Psoas muscle (tissue), 8 donors: ENCODE measurements around the gene TOP1. TPM values are rescaled to one million over a fixed set of nuclear protein-coding genes. Genes with fewer than 3 reads are reported as not detected.

Experiments
- ATAC-seq, 4 donors: fragments of 200-7000 bp; cut with Tn5 transposase; one replicate each; pipeline ENCODE4 v1.9.1; 2020; ENCODE audit warnings: moderate library complexity in 3 of 4, mild to moderate bottlenecking in 2 of 4
- DNase-seq, 2 donors: peaks; one replicate each; pipeline ENCODE4 v3.0.0-alpha.2; 2020
- H3K27ac ChIP-seq: fragments of 200-600 bp; one replicate; pipeline ENCODE4 v1.8.0; 2022
- H3K27me3 ChIP-seq, 3 donors: fragments of 200-600 bp in 1 of 3; one replicate each; pipeline versions ENCODE4 v1.6.1 to v1.8.0; 2013 to 2022; ENCODE audit warnings: low read length in 2 of 3, mild to moderate bottlenecking in 2 of 3, moderate library complexity in 1 of 3; ENCODE audit not compliant: insufficient read depth in 3 of 3
- H3K36me3 ChIP-seq, 2 donors: fragments of 200-600 bp in 1 of 2; one replicate each; pipeline versions ENCODE4 v1.6.1 to v1.8.0; 2013 to 2022; ENCODE audit warnings: low read depth in 1 of 2, mild to moderate bottlenecking in 1 of 2, moderate library complexity in 1 of 2; ENCODE audit not compliant: insufficient read depth in 1 of 2
- H3K4me1 ChIP-seq: fragments of 200-600 bp; one replicate; pipeline ENCODE4 v1.8.0; 2022
- H3K4me3 ChIP-seq: fragments of 200-600 bp; one replicate; pipeline ENCODE4 v1.8.0; 2022; ENCODE audit warnings: mild to moderate bottlenecking
- H3K9me3 ChIP-seq: fragments of 200-600 bp; one replicate; pipeline ENCODE4 v1.8.0; 2022
- whole genome bisulfite sequencing, 3 donors: extraction: QIAGEN DNeasy Blood & Tissue Kit; methylation state at CpG; one replicate each; pipeline versions ENCODE4 v1.1.6 to v1.1.7; 2013; 5-methylcytosine and 5-hydroxymethylcytosine counted together
- intact Hi-C, 2 donors: fragments of 100-400 bp; cut with DNase I; formaldehyde crosslinking; loops; one replicate each; pipeline versions ENCODE4 v1.11.0 to v1.14.2; 2022
- polyA plus RNA-seq, 3 donors: library from polyadenylated mRNA; stranded (reverse); fragments of 200-250 nt; gene quantifications; one replicate each; pipeline ENCODE4 v1.2.3, GENCODE V29; 2013
- total RNA-seq, 4 donors: library from RNA; stranded (reverse); fragmentation: NEBNext Ultra II Directional in 2 of 4; extraction: Animal tissue kit (Norgen Biotek cat#: 25700) in 2 of 4; gene quantifications; one replicate each; pipeline versions ENCODE4 v1.2.1 to v1.2.4, GENCODE V29; 2021 to 2023
- TF ChIP-seq, protein P1 (sequence below): fragments of 200-600 bp; IDR thresholded peaks from one replicate; pipeline ENCODE4 v1.8.0; 2022; ENCODE audit warnings: antibody characterized with exemption
- donor health status: healthy with polysubstance abuse.
- donor health status: DM: no; HTN: no; CAD: no; lungs with moderate emphysema.
- donor health status: Bipolar disorder and iron deficiency.
- donor health status: healthy.
- donor health status: DM: yes; HTN: yes; CAD: no.
- donor health status: DM: no; HTN: no; CAD: no.
- donor health status: DM: no; HTN: no; CAD: no.
- donor health status: DM: yes; HTN: yes; CAD: no.

The TOP1 gene
- total and polyA plus RNA-seq, 7 donors, result 10.6 to 30.7 (median 22.2) TPM

DNA sequence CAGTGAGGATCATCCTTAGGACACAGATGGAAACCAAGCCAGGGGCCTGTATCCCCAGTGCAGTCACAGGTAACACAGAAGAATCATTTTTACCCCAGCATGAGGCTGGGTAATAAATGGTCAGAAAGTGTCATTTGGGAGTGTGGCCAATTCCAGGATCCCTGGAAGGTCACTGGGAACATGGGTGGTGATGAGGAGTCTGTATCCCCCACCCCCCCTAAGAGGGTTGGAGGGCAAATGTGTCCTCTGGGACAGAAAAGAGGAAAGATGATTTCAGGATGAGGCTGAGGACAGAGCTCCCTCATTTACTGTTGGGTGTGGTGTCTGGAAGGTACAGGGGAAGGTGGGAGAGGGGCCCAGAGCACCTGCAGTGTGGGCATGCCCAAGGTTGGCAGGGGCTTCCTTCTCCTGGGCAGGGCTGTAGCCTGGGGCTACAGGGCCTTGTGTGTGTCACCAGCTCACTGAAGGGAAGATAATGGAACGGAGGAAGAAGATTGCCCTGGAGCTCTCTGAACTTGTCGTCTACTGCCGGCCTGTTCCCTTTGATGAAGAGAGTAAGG lies 143.2 kb downstream of the TOP1 start:
- WGBS, 3 donors, result 38 to 62% (median 57%) methylated on average over 3 of the region's 3 CpGs
- Histone ChIP-seq H3K27me3 (no peaks in the 10 kb centered on the region), H3K36me3 (peaks cover 4 to 86% of the 10 kb centered on the region in 2 donors), H3K4me1 (peaks cover 39% of the 10 kb centered on the region), H3K9me3 (no peaks in the 10 kb centered on the region), H3K27ac (peak overlapping the region; percentile 65), H3K4me3 (no peak overlapping the region)
- ATAC-seq, result peak in 1 of 4 donors; percentile 1
- intact Hi-C loops, result loop anchor here (2.0 to 5.0 kb wide), 4 partner anchors 60 to 235 kb away; partner anchors contain the start of gene LPIN3 (in 1 of the 2)
- TF ChIP-seq, protein P1, sequence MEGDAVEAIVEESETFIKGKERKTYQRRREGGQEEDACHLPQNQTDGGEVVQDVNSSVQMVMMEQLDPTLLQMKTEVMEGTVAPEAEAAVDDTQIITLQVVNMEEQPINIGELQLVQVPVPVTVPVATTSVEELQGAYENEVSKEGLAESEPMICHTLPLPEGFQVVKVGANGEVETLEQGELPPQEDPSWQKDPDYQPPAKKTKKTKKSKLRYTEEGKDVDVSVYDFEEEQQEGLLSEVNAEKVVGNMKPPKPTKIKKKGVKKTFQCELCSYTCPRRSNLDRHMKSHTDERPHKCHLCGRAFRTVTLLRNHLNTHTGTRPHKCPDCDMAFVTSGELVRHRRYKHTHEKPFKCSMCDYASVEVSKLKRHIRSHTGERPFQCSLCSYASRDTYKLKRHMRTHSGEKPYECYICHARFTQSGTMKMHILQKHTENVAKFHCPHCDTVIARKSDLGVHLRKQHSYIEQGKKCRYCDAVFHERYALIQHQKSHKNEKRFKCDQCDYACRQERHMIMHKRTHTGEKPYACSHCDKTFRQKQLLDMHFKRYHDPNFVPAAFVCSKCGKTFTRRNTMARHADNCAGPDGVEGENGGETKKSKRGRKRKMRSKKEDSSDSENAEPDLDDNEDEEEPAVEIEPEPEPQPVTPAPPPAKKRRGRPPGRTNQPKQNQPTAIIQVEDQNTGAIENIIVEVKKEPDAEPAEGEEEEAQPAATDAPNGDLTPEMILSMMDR, result no peak
- peak in 1 of 2 donors; percentile 2 for DNase-seq

DNA sequence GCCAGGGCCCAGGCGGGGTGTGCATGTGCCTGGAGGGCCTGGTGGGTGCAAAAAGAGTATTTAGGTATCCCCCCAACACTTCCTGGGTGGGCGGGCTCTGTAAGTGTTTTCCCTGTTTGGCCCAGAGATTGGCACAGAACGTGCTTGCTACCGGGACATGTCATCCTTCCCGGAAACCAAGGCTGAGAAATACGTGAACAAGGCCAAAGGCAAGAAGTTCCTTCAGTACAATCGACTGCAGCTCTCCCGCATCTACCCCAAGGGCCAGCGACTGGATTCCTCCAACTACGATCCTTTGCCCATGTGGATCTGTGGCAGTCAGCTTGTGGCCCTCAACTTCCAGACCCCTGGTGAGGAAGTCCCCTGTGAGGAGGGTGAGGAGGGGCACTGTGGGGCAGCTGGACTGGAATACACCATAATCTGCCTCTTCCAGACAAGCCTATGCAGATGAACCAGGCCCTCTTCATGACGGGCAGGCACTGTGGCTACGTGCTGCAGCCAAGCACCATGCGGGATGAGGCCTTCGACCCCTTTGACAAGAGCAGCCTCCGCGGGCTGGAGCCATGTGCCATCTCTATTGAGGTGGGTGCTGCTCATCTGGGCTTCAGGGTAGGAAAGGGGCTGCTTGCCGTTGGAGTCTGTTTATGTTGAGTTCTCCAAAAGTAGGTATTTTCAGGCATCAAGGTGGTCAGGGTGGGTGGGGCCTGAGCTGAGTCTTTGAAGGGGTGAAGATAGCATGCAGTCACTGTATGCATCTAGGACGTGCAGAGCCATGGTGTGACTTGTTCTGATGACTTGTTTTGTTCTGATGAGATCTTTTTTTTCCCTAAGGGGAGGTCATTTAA lies 143.9 kb downstream of the TOP1 start:
- ATAC-seq, result peak; percentile 9 to 29 (median 12)

DNA sequence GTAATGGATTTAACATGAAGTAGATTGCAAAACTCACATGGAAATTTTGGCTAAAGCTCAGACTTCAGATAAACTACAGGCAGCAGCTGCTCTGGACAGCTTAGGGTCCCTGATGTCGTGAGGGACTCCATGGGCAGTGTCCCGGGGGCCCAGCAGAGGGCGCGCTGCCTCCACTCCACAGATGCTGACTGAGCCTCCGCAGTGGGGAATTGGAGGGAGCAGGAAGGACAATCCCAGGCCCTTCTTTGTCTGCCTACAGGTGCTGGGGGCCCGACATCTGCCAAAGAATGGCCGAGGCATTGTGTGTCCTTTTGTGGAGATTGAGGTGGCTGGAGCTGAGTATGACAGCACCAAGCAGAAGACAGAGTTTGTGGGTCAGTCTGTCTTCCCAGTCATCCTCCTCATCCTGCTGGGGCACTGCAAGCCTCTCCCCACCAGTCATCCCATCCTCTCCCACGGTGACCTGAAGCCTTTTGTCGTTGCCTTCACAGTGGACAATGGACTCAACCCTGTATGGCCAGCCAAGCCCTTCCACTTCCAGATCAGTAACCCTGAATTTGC lies 144.6 kb downstream of the TOP1 start:
- Histone ChIP-seq H3K4me3 (no peak overlapping the region), H3K9me3 (no peaks in the 10 kb centered on the region), H3K36me3 (peaks cover 4 to 71% of the 10 kb centered on the region in 2 donors), H3K4me1 (peaks cover 53% of the 10 kb centered on the region), H3K27ac (peak overlapping the region; percentile 71), H3K27me3 (no peaks in the 10 kb centered on the region)
- ATAC-seq, result peak; percentile 83 to 89 (median 86)
- peak; percentile 88 to 93 for DNase-seq
- intact Hi-C loops, result loop anchor here (1.0 to 5.0 kb wide), 5 partner anchors 59 to 234 kb away; partner anchors contain the start of gene LPIN3 (in 1 of the 2)
- TF ChIP-seq, protein P1, result peak; percentile 98
- 5 to 7% (median 6%) methylated on average over 9 of the region's 9 CpGs for WGBS, 3 donors

More for the DNA sequence above, 143.9 kb downstream of the TOP1 start:
- Histone ChIP-seq H3K36me3 (peaks cover 4 to 79% of the 10 kb centered on the region in 2 donors), H3K4me3 (no peak overlapping the region), H3K9me3 (no peaks in the 10 kb centered on the region), H3K27me3 (no peaks in the 10 kb centered on the region), H3K4me1 (peaks cover 46% of the 10 kb centered on the region), H3K27ac (peak overlapping the region; percentile 65)
- 47 to 55% (median 55%) methylated on average over 18 of the region's 18 CpGs for WGBS, 3 donors
- TF ChIP-seq, protein P1, result no peak
- peak in 1 of 2 donors; percentile 59 for DNase-seq
- intact Hi-C loops, result loop anchor here (1.0 to 5.0 kb wide), 5 partner anchors 60 to 235 kb away; partner anchors contain the start of gene LPIN3 (in 1 of the 2)

DNA sequence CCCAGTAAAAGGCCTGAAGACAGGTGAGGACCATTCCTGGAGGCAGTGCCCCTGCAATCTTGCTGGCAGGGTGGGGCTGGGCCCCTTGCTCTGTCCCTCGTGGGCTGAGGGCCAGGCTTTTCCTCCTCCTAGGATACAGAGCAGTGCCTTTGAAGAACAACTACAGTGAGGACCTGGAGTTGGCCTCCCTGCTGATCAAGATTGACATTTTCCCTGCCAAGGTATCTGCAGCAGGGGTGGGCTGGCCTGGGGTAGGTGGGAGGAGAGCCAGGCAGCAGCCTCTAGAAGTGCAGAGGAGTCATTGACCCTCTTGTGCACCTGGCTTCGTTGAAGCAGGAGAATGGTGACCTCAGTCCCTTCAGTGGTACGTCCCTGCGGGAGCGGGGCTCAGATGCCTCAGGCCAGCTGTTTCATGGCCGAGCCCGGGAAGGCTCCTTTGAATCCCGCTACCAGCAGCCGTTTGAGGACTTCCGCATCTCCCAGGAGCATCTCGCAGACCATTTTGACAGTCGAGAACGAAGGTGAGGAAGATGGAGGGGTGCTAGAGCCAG lies 145.2 kb downstream of the TOP1 start:
- DNase-seq (peak in 1 of 2 donors; percentile 57), ATAC-seq (no peak)
- Histone ChIP-seq H3K4me1 (peaks cover 59% of the 10 kb centered on the region), H3K9me3 (no peaks in the 10 kb centered on the region), H3K36me3 (peaks cover 4 to 65% of the 10 kb centered on the region in 2 donors), H3K27ac (peak overlapping the region; percentile 71), H3K27me3 (no peaks in the 10 kb centered on the region), H3K4me3 (no peak overlapping the region)
- WGBS, 3 donors, result 56 to 72% (median 64%) methylated on average over 13 of the region's 13 CpGs
- intact Hi-C loops, result loop anchor here (1.0 to 5.0 kb wide), 5 partner anchors 58 to 233 kb away; partner anchors contain the start of gene LPIN3 (in 1 of the 2)
- TF ChIP-seq, protein P1, result no peak

Other genes starting within 250 kb of the TOP1 start
- 10 to 100 TPM; 21.7 to 43.1 (median 28.0) TPM for gene PLCG1, start 108.7 kb downstream of the TOP1 start, total RNA-seq
- gene PLCG1, start 108.7 kb downstream of the TOP1 start, polyA plus RNA-seq, result 10 to 100 TPM; 16.0 to 26.0 (median 19.7) TPM